SK-N-SH treated with all-trans-retinoic acid at 6 μM for 48 hours (cell line): ENCODE measurements around the gene KBTBD3.

ENCODE experiments used
- ARNTL ChIP-seq: fragments of 450-650 bp; formaldehyde crosslinking; IDR thresholded peaks from 2 replicates; pipeline ENCODE4 v1.5.0; 2020; ENCODE audit warnings: low read depth, mild to moderate bottlenecking, moderate library complexity, borderline replicate concordance
- CREB5 ChIP-seq: fragments of 250-450 bp; sonication (Bioruptor Pico); IDR thresholded peaks from 2 replicates; pipeline ENCODE4 v1.5.1; 2020; ENCODE audit warnings: low read depth, mild to moderate bottlenecking, moderate library complexity
- CSDC2 ChIP-seq: fragments of 250-450 bp; sonication (Bioruptor Pico); IDR thresholded peaks from 2 replicates; pipeline ENCODE4 v1.5.0; 2020; ENCODE audit warnings: mild to moderate bottlenecking, moderate library complexity
- ESRRG ChIP-seq: fragments of 250-450 bp; sonication (Bioruptor Pico); IDR thresholded peaks from 2 replicates; pipeline ENCODE4 v1.6.1; 2021; ENCODE audit warnings: mild to moderate bottlenecking
- GLIS3 ChIP-seq: fragments of 250-450 bp; sonication (Bioruptor Pico); IDR thresholded peaks from 2 replicates; pipeline ENCODE4 v1.5.0; 2020; ENCODE audit warnings: mild to moderate bottlenecking, moderate library complexity
- ISL1 ChIP-seq: fragments of 250-450 bp; sonication (Bioruptor Pico); IDR thresholded peaks from 2 replicates; pipeline ENCODE4 v2.1.2; 2022; ENCODE audit warnings: mild to moderate bottlenecking, moderate library complexity
- OSR1 ChIP-seq: fragments of 250-450 bp; sonication (Bioruptor Pico); IDR thresholded peaks from 2 replicates; pipeline ENCODE4 v1.8.0; 2022; ENCODE audit warnings: moderate library complexity, mild to moderate bottlenecking, inconsistent platforms
- PATZ1 ChIP-seq: fragments of 250-450 bp; sonication (Bioruptor Pico); IDR thresholded peaks from 2 replicates; pipeline ENCODE4 v1.8.0; 2020; ENCODE audit warnings: mild to moderate bottlenecking, moderate library complexity, borderline replicate concordance
- PPARA ChIP-seq: fragments of 250-450 bp; sonication (Bioruptor Pico); IDR thresholded peaks from 2 replicates; pipeline ENCODE4 v1.5.0; 2020; ENCODE audit warnings: mild to moderate bottlenecking, borderline replicate concordance
- RARB ChIP-seq: fragments of 250-450 bp; sonication (Bioruptor Pico); IDR thresholded peaks from 2 replicates; pipeline ENCODE4 v1.8.0; 2021; ENCODE audit warnings: mild to moderate bottlenecking, moderate library complexity
- TCF4 ChIP-seq: fragments of 250-450 bp; sonication (Bioruptor Pico); IDR thresholded peaks from 2 replicates; pipeline ENCODE4 v1.8.0; 2021; ENCODE audit warnings: mild to moderate bottlenecking, moderate library complexity, borderline replicate concordance
- ZFP30 ChIP-seq: fragments of 450-650 bp; formaldehyde crosslinking; IDR thresholded peaks from 2 replicates; pipeline ENCODE4 v1.5.0; 2022; ENCODE audit warnings: mild to moderate bottlenecking, moderate library complexity
- ZNF8 ChIP-seq: fragments of 450-650 bp; formaldehyde crosslinking; IDR thresholded peaks from 2 replicates; pipeline ENCODE4 v1.5.0; 2020; ENCODE audit warnings: mild to moderate bottlenecking, moderate library complexity

- TF ChIP-seq TCF4 (CRISPR knock-in tag) (0 out of 2 replicates have a peak, but pooled peaks have one; percentile 24), PATZ1 (CRISPR knock-in tag) (no peak), ESRRG (CRISPR knock-in tag) (no peak), CREB5 (CRISPR knock-in tag) (no peak), ARNTL (CRISPR knock-in tag) (no peak), OSR1 (no peak), RARB (CRISPR knock-in tag) (no peak), PPARA (CRISPR knock-in tag) (no peak), CSDC2 (CRISPR knock-in tag) (no peak), GLIS3 (no peak), ZFP30 (CRISPR knock-in tag) (no peak), ISL1 (no peak), ZNF8 (CRISPR knock-in tag) (no peak)
Observed at GRCh38 chr11:106076171-106076918, 802 bp downstream of the KBTBD3 start.
